Measurements from ENCODE around the gene SNTB2.

The SNTB2 gene

DNA sequence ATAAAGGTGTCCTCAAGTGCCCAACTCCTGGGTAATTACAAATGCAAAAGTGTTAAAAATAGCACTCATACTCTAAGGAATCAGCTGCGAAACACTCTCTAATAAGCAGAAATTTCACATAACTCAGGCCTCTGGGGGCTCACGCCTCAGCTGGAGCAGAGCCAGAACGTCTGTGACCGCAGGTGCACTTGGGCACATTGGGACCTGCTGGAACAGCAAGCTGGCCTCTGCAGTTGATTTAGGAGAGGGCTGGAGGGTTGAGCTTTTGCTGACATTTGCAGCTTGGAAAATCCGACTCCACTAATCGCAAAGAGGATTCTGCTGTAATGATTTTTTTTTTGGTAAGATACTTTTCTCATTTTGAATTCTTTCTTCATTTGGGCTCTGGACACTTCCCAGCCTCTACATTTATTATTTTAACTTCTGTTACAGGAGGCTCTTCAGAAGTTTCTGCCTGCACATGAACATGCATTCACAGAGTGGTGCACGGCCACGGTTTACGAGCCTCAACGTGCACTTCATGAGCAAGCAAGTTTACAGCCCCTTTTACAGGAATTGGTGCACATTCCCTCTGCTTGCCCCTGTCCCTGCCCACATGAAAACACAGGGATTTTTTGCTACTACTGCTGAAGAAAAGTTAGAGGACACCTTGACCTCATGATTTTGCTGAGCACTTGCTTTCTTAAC, 4.1 kb upstream of the SNTB2 start:
- no peak for DNase-seq

DNA sequence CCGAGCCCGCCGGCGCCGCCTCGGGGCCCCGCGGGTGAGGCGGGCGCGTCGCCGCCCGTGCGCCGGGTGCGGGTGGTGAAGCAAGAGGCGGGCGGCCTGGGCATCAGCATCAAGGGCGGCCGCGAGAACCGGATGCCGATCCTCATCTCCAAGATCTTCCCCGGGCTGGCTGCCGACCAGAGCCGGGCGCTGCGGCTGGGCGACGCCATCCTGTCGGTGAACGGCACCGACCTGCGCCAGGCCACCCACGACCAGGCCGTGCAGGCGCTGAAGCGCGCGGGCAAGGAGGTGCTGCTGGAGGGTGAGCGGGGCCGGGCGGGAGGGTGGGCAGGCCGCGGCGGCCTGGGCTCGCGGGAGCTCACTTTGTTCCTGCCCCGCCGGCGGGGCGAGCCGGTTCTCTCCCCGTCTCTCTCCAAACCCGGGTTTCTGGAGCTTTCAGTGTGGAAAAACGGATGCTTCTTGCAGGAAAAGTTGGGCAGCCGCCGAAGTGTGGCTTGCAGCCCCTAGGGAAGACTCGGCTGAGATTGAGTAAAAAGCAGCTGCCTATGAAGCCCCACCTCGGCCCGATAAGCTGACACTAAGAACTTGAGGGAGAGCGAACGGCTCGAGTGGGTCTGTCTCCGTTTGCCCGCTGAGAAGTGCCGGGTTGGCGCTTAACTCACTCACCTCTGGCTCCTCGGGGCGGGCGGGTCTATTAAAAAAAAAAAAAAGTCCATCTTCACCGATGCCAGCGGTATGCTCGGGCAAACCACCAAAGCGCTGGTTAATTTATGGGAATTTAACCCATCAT, 677 bp downstream of the SNTB2 start:
- no peak for DNase-seq

DNA sequence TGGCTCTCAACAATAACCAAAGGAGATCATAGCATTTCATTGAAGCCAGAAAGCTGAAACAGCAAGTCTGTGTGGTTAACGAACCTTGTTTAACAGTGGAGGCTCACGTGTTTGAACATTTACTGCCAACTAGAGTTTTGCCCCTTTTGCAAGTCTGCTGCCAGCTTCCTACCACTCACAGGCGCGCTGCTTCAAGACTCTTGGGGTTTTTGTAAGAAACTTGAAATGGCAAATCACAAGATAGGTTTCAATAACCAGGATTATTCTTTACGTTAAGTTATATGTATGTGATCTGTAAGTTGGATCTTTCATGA, 1.2 kb downstream of the SNTB2 start:
- DNase-seq = no peak

DNA sequence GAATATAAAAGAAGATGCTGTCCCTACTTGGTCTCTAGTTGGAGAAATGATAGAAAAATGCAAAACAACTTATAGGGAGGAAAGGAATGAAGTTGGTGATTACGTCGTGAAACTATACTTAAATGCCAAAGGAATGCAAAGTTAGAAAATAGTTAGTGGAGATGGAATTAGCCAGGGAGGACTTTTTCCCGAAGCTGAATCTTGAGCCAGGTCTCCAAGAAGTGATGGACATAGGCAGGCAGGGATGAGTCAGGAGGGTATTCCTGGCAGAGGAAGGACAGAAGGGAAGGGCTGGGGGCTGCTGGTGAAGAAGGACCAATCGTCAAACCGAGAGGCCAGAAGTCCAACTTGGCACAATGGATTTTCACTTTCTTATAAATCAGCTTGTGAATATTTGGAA, 1.8 kb downstream of the SNTB2 start:
- no peak for DNase-seq

GRCh38 chr16:69190046-69190588, 3.2 kb downstream of the SNTB2 start:
- DNase-seq = no peak

- DNase-seq = no peak
These were observed 3.6 kb downstream of the SNTB2 start for GRCh38 chr16:69190598-69190997.

GRCh38 chr16:69191136-69191535, 4.2 kb downstream of the SNTB2 start:
- no peak for DNase-seq

DNA sequence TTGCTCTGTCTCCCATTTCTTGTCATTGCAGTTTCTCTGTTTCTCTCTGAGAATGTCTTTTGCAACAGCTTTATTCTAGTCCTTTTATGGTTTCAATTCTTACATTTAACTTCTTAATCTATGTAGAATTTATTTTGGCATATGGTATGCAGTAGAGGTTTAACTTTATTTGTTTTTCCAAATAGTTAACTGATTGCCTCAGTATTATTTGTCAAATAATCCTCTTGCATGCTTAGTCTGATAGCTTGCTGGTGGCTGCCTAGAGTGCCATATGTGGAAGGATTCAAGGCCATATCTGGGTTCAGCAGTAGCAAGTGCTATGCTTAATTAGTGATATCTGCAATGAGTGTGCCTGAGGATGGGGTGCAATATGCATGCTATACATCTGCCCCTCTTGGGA, 6.9 kb downstream of the SNTB2 start:
- no peak for DNase-seq

DNA sequence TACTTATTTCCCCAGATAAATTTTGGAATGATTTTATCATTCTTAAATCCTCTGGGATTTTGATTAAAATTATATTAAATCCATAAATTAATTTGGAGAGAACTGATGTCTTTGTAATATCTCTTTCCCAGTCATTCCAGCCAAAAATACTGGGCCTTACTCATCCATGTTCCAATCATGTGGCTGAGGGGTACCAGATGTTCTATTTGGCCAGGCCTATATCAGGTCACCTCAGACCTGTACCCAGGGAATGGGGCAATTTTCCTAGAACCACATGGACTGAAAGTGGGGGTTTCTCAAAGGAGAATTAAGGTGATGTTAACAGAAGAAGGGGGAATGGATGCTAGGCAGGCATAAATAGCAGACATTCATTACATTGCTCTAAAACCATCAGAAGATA, 7.5 kb downstream of the SNTB2 start:
- DNase-seq = no peak

DNA sequence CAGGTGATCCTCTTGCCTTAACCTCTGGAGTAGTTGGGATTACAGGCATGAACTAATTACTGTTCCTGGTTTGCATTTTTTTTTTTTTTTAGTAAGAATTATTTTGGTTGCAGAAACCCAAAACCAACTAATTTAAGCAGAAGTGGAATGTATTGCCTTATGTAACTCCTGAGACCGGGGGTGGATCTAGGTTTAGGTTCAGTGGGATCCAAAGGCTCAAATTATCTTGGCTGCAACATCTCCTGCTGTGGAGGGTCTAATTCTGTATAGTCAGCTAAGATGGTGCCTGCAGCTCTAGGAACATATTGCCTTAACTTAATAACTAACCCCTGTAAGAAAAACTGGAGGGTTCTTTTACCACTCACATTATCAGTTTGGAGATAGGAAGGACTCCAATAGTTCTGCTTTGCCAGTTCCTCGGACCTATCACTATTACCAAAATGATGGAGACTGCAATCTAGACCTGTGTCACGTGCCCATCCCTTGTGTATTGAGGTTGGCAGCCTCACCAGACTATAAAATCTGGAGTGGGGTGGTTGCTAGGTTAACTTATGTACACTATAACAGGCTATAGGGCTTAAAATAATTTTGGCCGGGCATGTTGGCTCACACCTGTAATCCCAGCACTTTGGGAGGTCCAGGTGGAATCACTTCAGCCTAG, 8.5 kb downstream of the SNTB2 start:
- no peak for DNase-seq

- DNase-seq = no peak
These were observed 10.6 kb downstream of the SNTB2 start for GRCh38 chr16:69197573-69197972.

- no peak for DNase-seq
These were observed 12.4 kb downstream of the SNTB2 start for GRCh38 chr16:69199382-69199781.

GRCh38 chr16:69201291-69201690, 14.3 kb downstream of the SNTB2 start:
- DNase-seq = no peak

DNA sequence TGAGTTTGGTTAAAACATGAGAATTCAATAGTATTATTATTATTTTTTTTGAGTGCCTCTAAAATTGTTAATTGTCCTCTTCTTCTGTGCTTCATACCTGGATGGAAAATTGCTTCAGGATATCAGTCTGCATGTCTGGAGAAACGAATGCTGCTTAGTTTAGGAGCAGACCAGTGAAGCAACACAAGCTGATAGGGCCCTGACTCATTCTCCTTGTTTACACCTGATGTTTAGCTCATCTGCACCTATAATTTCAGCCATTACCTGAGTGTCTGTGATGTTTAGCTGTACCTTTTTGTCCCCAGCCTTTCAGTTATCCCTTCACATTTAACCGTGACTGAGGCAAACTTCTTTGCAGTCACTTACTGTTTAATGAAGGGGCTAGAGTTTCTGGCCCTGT, 14.8 kb downstream of the SNTB2 start:
- DNase-seq = no peak

DNA sequence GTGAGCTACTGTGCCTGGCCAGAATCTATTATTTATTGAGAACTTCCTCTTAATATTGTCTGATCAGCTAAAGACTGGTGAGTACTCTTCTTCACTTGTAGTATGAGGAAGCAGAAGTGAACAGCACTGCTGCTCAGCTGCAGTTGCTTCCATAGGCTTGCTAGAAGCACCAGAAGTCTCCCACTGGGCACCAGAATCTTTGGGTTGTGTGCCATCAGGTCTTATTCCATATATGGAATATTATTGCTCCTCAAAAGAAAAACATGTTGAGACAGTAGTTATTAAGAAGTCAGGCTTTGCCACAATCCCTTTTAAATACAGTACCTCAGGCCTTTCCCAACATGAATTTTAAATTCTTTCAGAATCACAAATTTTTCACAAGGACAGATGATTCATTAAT, 17.2 kb downstream of the SNTB2 start:
- DNase-seq = no peak

- no peak for DNase-seq
These were observed 22.8 kb downstream of the SNTB2 start for GRCh38 chr16:69209735-69210134.

GRCh38 chr16:69217433-69217832, 30.5 kb downstream of the SNTB2 start:
- DNase-seq = no peak

DNA sequence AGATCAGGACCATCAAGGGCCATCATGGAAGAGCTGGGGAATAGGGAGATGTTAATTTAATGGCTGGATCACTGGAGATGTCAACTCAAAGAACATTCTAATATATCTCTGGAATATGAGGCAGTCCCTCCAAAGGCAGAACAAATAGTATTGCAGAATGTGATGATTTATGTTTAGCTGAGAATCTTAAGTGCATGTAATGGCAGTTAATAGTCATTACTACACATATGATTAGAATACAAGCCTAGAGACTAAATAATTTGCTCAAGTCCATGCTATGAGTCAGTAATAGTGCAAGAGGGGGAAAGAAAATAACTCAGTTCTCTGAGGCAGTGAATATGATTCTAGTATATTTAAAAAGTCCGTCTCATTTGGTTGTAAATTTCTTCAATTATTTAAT, 32.3 kb downstream of the SNTB2 start:
- no peak for DNase-seq

- no peak for DNase-seq
These were observed 36.9 kb downstream of the SNTB2 start for GRCh38 chr16:69223882-69224281.

DNA sequence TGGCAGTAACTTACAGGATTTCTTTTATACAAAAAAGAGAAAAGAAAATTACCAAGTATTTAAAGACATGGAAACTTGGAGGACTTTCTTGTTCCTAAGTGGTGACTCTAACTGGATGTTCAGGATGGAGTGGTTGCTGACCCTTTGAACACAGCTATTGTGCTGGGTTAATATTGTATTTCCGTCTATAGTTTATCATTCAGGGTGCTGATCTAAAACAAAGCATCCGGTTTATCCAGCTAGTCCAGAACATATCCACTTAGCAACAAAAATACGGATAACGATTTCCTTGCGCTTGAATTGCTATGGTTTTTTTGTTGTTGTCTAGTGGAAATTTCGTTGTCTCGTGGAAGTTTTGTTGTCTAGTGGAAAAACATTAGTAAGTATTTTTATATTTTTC, 38.2 kb downstream of the SNTB2 start:
- DNase-seq = no peak

GRCh38 chr16:69233124-69233523, 46.2 kb downstream of the SNTB2 start:
- DNase-seq = no peak

- no peak for DNase-seq
These were observed 47.5 kb downstream of the SNTB2 start for GRCh38 chr16:69234460-69234859.

DNA sequence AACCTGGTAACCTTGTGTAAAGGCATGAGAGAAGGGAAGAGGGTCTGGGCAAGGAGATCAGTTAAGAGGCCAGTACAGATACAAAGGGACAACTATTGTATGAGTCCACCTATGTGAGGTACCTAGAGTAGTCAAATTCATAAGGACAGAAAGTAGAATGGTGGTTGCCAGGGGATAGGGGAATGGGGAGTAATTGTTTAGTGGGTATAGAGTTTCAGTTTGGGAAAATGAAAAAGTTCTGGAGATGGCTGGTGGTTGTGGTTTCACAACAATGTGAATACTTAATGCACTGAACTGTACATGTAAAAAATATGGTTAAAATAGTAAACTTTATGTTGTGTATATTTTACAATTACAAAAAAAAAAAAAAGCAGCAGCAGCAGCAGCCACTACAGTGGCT, 49.4 kb downstream of the SNTB2 start:
- no peak for DNase-seq

GRCh38 chr16:69237296-69237695, 50.3 kb downstream of the SNTB2 start:
- DNase-seq = no peak

Data from GDM1 (cell line).